OCI-LY1 (cell line): ENCODE results near the gene TPO.

Source experiments
- CTCF ChIP-seq: fragments of 200-600 bp; sonication (generic), shearing (Covaris generic); IDR thresholded peaks from 2 replicates; pipeline ENCODE4 v1.5.1; 2017; ENCODE audit warnings: mild to moderate bottlenecking, antibody characterized with exemption, low read length, moderate library complexity, mixed read lengths
- EZH2 ChIP-seq: fragments of 200-600 bp; sonication (generic), shearing (Covaris generic); IDR thresholded peaks from 2 replicates; pipeline ENCODE4 v1.8.0; 2017; ENCODE audit warnings: borderline replicate concordance, mixed run types, mild to moderate bottlenecking, antibody characterized with exemption, low read length, moderate library complexity, mixed read lengths

- no peak for TF ChIP-seq CTCF
- no peak for TF ChIP-seq EZH2
Measured at GRCh38 chr2:1552611-1553010, 139.3 kb downstream of the TPO start.
